Stimulated activated CD4-positive, alpha-beta T cell treated with anti-CD3 and anti-CD28 coated beads, Interleukin-15, amount 100 ng/mL, for 48 hours (primary cell): ENCODE measurements around the gene RAB34.

Source experiments
- DNase-seq, 2 donors: peaks; one replicate each; pipeline ENCODE4 v3.0.0-alpha.2; 2020; ENCODE audit warnings: low read depth in 2 of 2

Gene RAB34

DNA sequence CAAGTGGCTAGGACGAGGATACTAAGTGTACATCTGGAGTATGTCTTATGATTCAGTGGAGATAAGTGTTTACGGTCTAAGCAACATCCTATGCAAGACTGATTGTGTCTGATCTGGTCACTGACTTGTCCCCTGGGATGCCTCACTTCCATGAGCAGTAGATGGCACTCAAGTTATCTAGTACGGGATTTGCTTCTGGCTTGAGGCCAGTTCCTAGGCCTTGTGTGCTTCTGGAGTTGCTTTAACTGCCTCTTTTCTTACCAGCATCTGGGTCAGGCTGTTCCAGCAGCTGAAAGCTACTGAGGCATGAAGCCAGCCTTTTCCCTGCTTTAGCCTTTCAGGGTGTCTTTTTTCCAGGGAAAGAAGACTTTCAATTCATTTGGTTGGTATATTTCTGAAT, 32.7 kb downstream of the RAB34 start:
- no peak for DNase-seq

DNA sequence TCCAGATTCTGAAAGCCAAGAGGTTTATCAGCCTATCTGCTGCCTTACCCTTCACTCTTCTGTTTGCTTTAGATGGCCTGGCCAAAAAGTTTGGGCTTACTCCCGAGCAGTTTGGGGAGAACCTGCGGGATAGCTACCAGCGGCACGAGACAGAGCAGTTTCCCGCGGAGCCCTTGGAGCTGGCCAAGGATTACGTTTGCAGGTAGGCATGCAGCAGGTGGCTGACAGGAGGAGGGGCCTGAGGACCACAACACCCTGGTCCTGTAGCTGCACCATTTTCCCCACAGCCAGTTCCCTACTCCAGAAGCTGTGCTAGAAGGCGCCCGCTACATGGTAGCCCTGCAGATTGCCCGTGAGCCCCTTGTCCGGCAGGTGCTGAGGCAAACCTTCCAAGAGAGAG, 35.0 kb downstream of the RAB34 start:
- DNase-seq: no peak

DNA sequence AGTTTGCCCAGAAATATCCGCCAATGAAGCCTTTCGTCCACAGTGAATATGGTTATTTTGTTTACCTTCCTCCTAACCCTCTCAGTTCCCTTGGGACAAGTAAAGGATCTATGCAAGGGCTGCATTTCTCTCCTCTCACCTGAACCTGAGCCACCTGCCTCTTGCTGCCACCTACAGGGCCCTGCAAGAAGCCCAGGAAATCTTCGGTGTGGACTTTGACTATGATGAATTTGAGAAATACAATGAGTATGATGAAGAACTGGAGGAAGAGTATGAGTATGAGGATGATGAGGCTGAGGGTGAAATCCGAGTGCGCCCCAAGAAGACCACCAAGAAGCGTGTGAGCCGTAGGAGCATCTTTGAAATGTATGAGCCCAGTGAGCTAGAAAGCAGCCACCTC, 41.7 kb downstream of the RAB34 start:
- no peak for DNase-seq

DNA sequence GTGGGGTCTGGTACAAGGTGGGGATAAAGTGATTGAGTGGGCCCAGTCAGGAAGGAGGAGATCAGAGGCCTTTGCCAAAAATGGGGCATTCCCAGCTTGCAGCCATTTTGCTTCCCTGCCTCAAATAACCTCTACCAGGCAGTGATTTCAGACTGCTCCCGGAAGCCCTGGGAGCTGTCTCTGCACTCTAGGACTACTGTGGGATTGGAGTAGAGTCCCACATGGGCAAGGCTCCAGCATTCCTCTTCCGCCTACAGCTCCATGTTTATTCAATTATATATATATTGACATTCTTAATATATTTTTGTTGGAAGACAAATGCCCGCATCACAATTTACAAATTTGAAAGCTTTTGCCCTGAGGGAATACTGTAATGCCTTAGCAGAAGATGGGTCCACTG, 42.2 kb downstream of the RAB34 start:
- no peak for DNase-seq

DNA sequence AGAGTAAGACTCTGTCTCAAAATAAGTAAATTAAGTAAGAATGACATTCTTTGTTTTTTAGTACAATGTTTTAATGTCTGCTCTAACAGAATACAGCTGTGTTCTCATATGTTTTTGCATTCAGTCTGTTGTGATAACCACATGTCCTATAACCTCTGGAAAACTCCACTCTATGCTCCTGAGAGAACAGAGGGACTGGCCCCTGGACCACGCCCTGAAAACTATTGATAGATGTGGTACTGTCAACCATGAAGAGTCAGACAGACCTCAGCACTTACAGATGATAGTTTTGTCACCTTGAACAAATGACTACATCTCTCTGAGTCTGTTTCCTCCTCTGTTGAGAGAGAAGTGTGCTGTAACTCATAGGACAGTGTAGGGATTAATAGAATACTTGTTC, 47.8 kb downstream of the RAB34 start:
- no peak for DNase-seq

DNA sequence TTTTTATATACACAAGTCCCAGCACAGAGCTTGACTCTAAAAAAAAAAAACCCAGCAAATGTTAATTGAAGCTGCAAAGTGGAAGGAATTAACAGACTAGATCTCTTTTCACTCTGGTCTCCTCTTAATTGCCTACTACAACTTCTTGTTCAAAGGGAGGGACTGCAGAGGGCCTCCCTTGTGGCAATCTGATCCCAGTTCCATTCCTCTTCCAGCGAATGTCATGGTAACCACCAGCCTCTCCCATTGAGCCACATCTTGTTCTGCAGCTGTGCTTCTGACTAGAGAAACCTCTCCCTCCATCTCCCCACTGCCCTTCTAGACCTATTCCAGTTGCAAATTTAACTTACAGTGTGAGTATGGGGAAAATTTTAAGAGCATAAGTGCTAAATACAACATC, 49.8 kb downstream of the RAB34 start:
- no peak for DNase-seq

DNA sequence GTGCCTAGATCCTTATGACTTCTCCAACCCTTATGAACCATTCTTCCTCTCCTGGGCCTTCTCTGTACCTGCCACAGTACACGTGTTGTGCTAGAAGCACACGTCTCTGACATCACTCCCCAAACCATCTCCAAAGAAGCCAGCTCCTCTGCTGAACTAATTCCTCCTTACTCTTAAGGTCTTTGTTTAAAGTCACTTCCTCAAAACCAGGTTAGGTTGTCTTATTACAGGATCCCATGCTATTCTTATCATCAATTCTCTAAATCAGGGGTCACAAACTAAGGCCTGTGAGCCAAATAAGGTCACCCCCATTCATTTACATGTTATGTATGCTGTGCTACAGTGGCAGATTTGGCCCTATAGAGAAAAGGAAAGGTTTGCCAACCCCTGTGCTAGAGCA, 51.7 kb downstream of the RAB34 start:
- no peak for DNase-seq
